ENCODE measurements around the gene NOL7. TPM values are rescaled to one million over a fixed set of nuclear protein-coding genes. Genes with fewer than 3 reads are reported as not detected.

NOL7 gene
- total RNA-seq, 1 experiment from 2014 or later, result 73.7 TPM

GRCh38 chr6:13660273-13660672 is 45.1 kb downstream of the NOL7 start (continued):
- TF ChIP-seq, protein P1, sequence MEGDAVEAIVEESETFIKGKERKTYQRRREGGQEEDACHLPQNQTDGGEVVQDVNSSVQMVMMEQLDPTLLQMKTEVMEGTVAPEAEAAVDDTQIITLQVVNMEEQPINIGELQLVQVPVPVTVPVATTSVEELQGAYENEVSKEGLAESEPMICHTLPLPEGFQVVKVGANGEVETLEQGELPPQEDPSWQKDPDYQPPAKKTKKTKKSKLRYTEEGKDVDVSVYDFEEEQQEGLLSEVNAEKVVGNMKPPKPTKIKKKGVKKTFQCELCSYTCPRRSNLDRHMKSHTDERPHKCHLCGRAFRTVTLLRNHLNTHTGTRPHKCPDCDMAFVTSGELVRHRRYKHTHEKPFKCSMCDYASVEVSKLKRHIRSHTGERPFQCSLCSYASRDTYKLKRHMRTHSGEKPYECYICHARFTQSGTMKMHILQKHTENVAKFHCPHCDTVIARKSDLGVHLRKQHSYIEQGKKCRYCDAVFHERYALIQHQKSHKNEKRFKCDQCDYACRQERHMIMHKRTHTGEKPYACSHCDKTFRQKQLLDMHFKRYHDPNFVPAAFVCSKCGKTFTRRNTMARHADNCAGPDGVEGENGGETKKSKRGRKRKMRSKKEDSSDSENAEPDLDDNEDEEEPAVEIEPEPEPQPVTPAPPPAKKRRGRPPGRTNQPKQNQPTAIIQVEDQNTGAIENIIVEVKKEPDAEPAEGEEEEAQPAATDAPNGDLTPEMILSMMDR (IDR thresholded peaks at IDR 0.05 in 2 of 3, conservative IDR thresholded peaks at IDR 0.05 in 1 of 3; ENCODE audit: borderline replicate concordance in 1 of 3, insufficient read depth in 1 of 3, low read depth in 2 of 3, low read length in 2 of 3), result no peak
- TF ChIP-seq SP1 (IDR thresholded peaks at IDR 0.05; ENCODE audit: low read depth), result no peak
- TF ChIP-seq ZNF274 (IDR thresholded peaks at IDR 0.05; ENCODE audit: low read depth, low read length), result no peak
- no peak for TF ChIP-seq SIN3A (IDR thresholded peaks at IDR 0.05; ENCODE audit: low read depth)
- no peak for TF ChIP-seq ELF1 (IDR thresholded peaks at IDR 0.05; ENCODE audit: borderline replicate concordance, low read depth)
- no peak for TF ChIP-seq POLR2A (IDR thresholded peaks at IDR 0.05; ENCODE audit: borderline replicate concordance, extremely low read depth, insufficient read depth, insufficient read length)
- no peak for TF ChIP-seq ZBTB33 (IDR thresholded peaks at IDR 0.05; ENCODE audit: extremely low read depth, insufficient replicate concordance, low read length)
- TF ChIP-seq CEBPB (IDR thresholded peaks at IDR 0.05; ENCODE audit: low read depth), result no peak
- no peak for TF ChIP-seq MAX (IDR thresholded peaks at IDR 0.05)

DNA sequence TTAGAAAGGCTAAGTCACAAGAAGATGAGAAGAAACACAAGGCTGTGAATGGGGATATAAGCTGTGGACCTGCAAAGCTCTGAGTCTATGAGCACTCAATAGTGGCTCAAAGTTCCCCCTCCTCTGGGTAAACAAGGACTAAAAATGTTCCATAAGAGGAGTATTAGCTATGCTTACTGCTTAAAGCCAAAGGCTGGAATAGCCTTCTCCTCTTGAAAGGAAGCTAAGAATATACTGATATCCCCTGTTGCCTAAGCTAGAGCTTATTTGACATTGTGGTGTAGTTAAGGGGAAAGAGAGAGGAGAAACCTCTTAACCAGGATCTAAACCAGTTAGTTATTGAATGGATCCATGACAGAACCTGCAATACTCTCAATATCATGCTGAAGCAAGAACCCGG is 45.8 kb downstream of the NOL7 start:
- ATAC-seq, result no peak
- ChIA-PET RAD21 (ENCODE audit: low non-redundant PET in 1 of 2, low total read pairs in 2 of 2, uncharacterized antibody in 2 of 2, unreplicated experiment in 2 of 2) (no interaction called here), POLR2A (no interaction called here), CTCF (interaction anchor here (1.0 kb wide), 1 partner anchor 36 kb away, joined by 3 read pairs; no protein-coding TSS in a partner anchor)
- H3K27ac ChIP-seq (ENCODE audit: low read depth, low read length), result no peak overlapping the region
- no peak overlapping the region for H3K4me2 ChIP-seq (ENCODE audit: low read length)
- intact Hi-C loops (cut with micrococcal nuclease), result no loop called here
- no peaks in the 10 kb centered on the region for H3K9me2 ChIP-seq (ENCODE audit: insufficient read depth)
- H3K4me3 ChIP-seq (replicated peaks in 1 of 2; ENCODE audit: low read depth in 1 of 2, low read length in 2 of 2), result no peak overlapping the region
- H2AFZ ChIP-seq (ENCODE audit: low read depth, low read length, poor library complexity, severe bottlenecking), result no peak overlapping the region
- H3K9ac ChIP-seq (ENCODE audit: low read length), result no peak overlapping the region
- no peaks in the 10 kb centered on the region for H3K9me3 ChIP-seq (ENCODE audit: control insufficient read depth in 1 of 2, insufficient read depth in 1 of 2, low read depth in 1 of 2, low read length in 2 of 2)
- peaks cover 7% of the 10 kb centered on the region; the same call in 1 of the 2 replicates for H4K20me1 ChIP-seq (ENCODE audit: insufficient read depth)
- DNase-seq (ENCODE audit: low read depth, low spot score), result no peak
- H3K36me3 ChIP-seq (ENCODE audit: control insufficient read depth in 1 of 2, insufficient read depth in 2 of 2, low read length in 2 of 2), result no peaks in the 10 kb centered on the region
- BruUV-seq (replicated peaks), result no TSS peak
- no peaks in the 10 kb centered on the region for H3K4me1 ChIP-seq (ENCODE audit: control insufficient read depth in 1 of 2, insufficient read depth in 2 of 2, low read length in 2 of 2)
- no peaks in the 10 kb centered on the region for H3K27me3 ChIP-seq (ENCODE audit: insufficient read depth, low read length)
- H3K79me2 ChIP-seq (ENCODE audit: insufficient read depth, low read length), result peaks cover 90% of the 10 kb centered on the region
- no peak for TF ChIP-seq EGR1 (IDR thresholded peaks at IDR 0.05; ENCODE audit: low read depth)
- TF ChIP-seq CBX3 (IDR thresholded peaks at IDR 0.05; ENCODE audit: low read depth), result no peak
- no peak for TF ChIP-seq SRF (IDR thresholded peaks at IDR 0.05; ENCODE audit: low read depth)
- no peak for TF ChIP-seq CEBPB (IDR thresholded peaks at IDR 0.05; ENCODE audit: low read depth)
- no peak for TF ChIP-seq EZH2 (IDR thresholded peaks at IDR 0.05)
- no peak for TF ChIP-seq ATF3 (IDR thresholded peaks at IDR 0.05)
- TF ChIP-seq ZBTB33 (IDR thresholded peaks at IDR 0.05; ENCODE audit: extremely low read depth, insufficient replicate concordance, low read length), result no peak
- no peak for TF ChIP-seq POLR2A (IDR thresholded peaks at IDR 0.05; ENCODE audit: borderline replicate concordance, extremely low read depth, insufficient read depth, insufficient read length)
- TF ChIP-seq ZFX (IDR thresholded peaks at IDR 0.05), result no peak
- TF ChIP-seq EZH2phosphoT487 (IDR thresholded peaks at IDR 0.05; ENCODE audit: borderline replicate concordance), result no peak
- no peak for TF ChIP-seq YY1 (IDR thresholded peaks at IDR 0.05; ENCODE audit: extremely low read depth, insufficient replicate concordance, low read depth, low read length)
- TF ChIP-seq SP1 (IDR thresholded peaks at IDR 0.05; ENCODE audit: low read depth), result no peak
- no peak for TF ChIP-seq ZNF274 (IDR thresholded peaks at IDR 0.05; ENCODE audit: low read depth, low read length)
- no peak for TF ChIP-seq TCF7L2 (IDR thresholded peaks at IDR 0.05; ENCODE audit: borderline replicate concordance, extremely low read depth, insufficient read depth, insufficient read length)
- TF ChIP-seq JUND (IDR thresholded peaks at IDR 0.05), result no peak
- TF ChIP-seq MAX (IDR thresholded peaks at IDR 0.05), result no peak
- TF ChIP-seq SIN3A (IDR thresholded peaks at IDR 0.05; ENCODE audit: low read depth), result no peak
